ENCODE measurements around the gene ZNF513.

ZNF513 gene

GRCh38 chr2:27390822-27391679 lies 10.5 kb upstream of the ZNF513 start:
- DNase-seq (ENCODE audit: low spot score): no peak

DNA sequence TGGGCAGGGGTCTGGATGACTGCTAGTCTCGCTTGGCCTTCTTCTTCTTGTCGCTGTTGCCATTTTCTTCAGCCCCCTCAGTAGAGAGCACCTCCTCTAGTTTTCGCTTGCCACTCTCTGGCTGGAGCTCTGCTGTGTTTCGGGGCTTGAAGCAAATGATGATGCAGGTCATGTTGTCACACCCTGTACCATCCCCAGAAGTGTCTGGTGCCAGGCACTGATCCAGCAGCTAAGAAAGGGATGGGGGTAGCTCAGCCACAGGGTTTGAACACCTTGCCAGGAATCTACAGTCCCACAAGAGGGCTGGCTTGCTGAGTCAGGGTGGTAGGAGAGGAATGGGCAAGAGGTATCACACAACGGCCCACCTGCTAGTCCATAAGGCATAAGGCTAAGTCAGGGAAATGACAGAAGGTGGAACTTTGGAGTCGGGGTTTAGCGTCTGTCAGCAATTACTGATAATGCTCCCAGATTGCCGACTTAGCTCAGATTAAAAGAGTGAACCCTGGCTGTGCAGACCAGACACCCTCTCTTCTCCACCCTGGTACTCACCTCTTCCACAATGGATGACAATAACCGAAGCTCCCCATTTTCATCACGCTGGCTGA lies 1.1 kb upstream of the ZNF513 start:
- DNase-seq (ENCODE audit: low spot score): peak; percentile 47

DNA sequence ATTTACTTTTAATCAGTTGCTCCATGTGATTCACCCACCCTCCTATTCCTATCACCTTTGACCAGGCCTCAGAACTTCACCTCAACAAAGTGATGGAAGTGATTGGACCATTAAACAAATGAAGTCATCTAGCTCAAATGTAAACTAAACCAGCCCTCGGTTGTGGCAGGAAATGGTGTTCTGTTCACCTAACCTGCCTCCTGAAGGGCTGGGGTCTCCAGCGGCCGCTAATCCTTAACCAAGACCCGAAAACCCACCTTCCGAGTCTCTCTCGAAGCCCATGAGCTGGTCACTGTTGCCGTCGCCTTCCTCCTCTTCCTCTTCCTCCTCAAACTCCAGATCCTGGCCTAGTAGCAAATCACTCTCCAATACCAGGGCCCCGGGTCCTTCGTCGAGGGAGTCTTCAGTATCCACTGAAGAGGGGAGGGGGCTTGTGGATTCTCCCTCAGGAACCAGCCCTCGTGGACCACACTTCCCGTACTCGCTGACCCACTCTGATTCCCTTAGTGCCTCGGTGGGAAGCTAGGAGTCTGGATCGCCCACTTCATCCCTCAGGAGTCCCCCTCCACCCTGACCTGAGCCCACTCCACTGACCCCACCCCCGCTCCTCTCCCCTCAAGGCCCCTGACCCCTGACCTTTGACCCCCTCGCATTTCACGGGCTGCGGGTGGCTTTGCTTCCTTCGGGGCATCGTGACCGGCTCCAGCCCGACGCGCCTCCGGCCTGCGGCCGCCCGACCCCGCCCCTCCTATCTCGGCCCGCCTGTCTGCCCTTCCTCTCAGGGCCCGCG lies 503 bp downstream of the ZNF513 start:
- DNase-seq (ENCODE audit: low spot score): no peak

- no peak for DNase-seq (ENCODE audit: low spot score)
Observed at GRCh38 chr2:27379383-27379835, 1.1 kb downstream of the ZNF513 start.

DNA sequence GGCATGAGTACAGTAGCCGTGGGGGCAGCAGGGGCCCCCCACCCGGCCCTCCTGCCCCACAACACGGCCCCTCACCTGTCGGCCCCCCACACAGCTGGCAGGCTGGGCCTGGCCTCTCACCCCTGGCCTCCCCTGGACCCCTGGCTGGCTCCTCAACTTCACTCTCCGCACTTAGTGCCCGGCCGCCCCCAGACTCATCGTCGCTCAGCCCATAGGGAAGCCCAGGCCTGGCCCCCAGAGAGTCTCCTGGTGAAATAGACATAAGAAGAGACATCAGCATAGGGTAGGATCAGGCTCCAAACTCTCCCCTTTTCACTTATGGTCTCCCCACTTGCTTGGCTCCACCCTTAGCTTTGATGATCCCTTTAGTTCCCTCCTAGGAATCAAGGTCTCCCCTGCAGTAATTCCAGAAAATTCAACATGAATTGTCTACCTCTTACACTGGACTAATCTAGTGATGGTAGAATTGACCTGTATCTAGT lies 1.7 kb downstream of the ZNF513 start:
- DNase-seq (ENCODE audit: low spot score): no peak

DNA sequence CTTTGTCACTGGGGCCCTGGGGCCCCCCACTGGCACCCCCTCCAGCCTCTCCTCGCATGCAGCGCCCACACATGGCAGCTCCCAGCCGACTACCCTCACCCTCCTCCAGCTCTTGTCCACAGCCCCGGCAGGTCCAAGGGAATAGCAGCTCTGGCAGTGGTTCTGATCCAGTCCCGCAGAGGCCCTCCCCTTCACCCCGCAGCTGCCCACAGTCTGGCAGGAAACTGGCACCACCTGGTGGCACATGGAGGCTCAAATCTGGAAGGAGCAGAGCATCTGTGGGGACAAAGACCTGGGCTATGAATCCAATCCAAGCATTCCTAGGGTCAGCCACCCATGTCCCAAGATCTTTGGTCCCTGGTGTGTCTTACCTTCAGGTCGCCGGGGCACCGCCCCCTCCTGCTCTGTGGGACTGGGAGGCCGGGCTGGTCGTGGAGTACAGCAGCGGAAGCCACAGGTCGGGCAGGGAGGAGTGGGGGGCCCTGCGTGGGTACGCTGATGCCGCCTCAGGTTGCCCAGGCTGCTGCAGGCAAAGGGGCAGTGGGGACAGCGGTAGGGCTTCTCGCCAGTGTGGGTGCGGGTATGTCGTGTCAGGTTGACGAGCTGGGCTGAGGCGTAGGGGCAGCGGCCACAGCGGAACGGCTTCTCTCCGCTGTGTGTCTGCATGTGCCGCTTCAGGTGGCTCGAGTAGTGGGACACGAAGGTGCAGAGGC lies 2.3 kb downstream of the ZNF513 start:
- DNase-seq (ENCODE audit: low spot score): no peak

DNA sequence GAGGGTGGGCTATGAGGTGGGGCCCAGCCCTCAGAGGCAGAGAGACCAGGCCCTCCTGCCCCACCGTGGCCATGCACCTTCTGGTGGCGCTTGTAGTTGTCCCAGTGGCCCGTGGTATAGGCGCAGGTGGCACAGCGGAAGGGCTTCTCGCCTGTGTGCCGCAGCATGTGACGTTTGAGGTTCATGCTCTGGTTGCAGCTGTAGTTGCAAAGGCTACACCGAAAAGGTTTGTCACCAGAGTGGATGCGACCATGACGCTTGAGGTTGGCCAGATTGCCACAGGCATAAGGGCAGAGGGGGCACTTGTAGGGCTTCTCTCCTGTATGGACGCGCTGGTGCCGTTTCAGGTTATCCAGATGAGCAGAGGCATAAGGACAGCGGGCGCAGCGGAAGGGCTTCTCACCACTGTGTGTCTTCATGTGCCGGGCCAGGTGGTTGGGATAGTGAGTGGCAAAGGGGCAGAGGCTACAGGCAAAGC lies 2.9 kb downstream of the ZNF513 start:
- no peak for DNase-seq (ENCODE audit: low spot score)

GRCh38 chr2:27376866-27377617 lies 3.5 kb downstream of the ZNF513 start:
- DNase-seq (ENCODE audit: low spot score): no peak

DNA sequence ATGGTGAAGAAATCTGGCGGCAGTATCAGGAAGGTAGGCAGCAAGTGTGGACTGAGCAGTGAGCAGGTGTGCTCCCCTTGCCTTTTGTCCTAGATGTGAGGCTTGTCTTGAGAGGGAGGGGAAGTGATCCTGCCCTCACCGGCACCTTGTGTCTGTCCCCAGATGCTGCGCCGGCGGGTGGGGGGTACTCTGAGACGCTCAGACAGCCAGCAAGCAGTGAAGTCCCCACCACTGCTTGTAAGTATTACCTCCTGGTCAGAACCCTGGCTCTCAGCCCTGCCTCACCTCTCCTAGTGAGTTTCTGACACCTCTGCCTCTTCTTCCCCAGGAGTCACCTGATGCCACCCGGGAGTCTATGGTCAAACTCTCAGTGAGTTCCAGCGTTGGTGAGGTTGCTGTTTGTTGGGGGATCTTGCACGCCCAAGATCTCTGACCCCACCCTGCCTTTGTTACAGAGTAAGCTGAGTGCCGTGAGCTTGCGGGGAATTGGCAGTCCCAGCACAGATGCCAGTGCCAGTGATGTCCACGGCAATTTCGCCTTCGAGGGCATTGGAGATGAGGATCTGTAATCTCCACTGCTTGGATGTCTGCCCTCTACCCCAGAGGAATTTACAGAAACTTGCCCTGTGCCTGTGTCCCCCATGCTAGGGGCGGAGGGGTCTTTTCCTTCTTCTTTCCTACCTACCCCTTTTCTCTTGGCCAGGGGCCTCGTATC lies 4.2 kb downstream of the ZNF513 start:
- DNase-seq (ENCODE audit: low spot score): no peak

- no peak for DNase-seq (ENCODE audit: low spot score)
Observed at GRCh38 chr2:27375513-27376099, 4.9 kb downstream of the ZNF513 start.

DNA sequence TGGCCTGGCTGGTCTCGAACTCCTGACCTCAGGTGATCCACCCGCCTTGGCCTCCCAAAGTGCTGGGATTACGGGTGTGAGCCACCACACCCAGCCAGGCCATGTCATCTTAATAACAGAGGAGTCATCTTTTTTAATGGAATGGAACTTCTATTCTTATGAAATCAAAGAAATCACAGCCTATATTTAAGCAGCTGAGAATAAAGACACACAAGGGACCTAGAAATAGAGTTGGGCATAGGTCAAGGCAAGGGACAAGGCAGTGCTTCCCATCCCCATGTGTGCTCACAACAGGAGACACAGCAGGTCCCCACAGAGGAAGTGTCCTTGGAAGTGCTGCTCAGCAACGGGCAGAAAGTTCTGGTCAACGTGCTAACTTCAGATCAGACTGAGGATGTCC lies 7.0 kb downstream of the ZNF513 start:
- DNase-seq (ENCODE audit: low spot score): no peak

DNA sequence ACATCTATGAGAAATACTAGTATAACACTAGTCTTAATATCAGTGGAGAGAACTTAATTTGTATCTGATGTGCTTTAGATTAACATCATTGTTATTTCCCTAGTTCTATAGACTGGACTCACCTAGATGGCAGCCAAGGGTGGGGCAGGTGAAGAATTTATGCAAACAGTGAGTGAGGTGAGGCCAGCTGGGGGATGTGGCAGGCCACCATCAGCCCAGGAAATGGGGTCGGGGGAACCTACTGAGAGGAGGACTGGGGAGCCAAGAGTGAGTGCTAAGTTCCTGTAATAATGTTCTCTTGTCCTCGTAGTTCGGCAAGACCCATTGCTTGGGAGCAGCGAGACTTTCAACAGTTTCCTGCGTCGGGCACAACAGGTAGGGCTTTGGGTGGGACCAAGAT lies 7.6 kb downstream of the ZNF513 start:
- no peak for DNase-seq (ENCODE audit: low spot score)

DNA sequence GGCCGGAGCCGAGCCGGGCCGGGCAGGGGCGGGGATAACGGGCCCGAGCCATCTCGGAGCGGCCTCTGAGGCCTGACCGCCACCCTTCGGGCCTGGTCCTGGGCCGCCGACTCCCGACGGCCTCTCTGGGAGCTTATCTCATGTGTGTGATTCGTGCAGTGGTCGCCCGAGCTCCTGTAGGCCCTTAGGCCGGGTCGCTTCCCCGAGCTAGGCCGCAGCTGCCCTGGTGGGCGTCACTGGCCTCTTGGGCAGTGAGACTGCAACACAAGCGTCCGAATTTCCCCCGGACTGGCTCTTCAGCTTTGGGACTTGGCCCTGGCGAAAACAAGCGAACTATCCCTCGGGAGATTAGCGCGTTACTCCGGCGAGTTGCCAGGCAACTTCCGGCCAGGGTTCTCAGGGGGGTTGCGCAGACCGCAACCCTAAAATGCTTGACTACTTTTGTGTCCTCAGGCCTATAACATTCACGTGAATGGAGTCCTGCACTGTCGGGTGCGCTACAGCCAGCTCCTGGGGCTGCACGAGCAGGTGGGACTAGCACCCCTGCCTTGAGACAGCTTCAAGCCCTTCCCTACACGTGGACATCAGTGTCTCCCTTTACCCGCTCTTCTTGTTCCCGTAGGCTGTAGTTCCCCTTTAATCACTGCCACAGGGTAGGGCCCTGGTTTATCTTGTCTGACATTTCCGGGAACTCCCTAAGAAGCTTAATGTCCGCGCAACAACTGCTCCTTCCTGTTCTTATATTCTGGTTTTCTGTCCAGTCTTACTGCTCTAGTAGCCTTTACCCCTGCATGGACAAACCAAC lies 9.5 kb downstream of the ZNF513 start:
- no peak for DNase-seq (ENCODE audit: low spot score)

- peak; percentile 100 for DNase-seq (ENCODE audit: low spot score)
Observed at GRCh38 chr2:27370026-27370815, 10.3 kb downstream of the ZNF513 start, which contains the start of the genes EIF2B4 and SNX17. TSS of gene EIF2B4 (minus strand) at chr2:27370338. CDS start at chr2:27370314, 24 bp downstream. TSS of gene SNX17 (plus strand) at chr2:27370616. CDS start at chr2:27370744, 128 bp downstream.

- DNase-seq (ENCODE audit: low spot score): no peak
Observed at GRCh38 chr2:27369471-27370025, 11.0 kb downstream of the ZNF513 start.

DNA sequence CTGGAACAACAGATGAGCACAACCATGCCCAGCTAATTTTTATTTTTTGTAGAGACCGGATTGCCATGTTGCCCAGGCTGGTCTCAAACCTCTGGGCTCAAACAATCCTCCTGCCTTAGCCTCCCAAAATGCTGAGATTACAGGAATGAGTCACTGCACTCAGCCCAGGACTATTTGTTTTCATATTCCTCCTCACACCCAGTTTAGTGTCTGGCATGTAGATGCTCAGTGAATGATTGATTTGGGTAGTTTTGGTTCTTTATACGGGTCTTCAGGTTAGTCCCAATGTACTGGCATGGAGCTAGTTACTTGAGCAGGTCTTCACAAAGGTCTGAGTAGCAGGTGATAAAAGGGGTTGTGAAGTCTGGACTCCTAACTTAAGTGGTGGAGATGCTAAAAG lies 16.6 kb downstream of the ZNF513 start:
- no peak for DNase-seq (ENCODE audit: low spot score)

DNA sequence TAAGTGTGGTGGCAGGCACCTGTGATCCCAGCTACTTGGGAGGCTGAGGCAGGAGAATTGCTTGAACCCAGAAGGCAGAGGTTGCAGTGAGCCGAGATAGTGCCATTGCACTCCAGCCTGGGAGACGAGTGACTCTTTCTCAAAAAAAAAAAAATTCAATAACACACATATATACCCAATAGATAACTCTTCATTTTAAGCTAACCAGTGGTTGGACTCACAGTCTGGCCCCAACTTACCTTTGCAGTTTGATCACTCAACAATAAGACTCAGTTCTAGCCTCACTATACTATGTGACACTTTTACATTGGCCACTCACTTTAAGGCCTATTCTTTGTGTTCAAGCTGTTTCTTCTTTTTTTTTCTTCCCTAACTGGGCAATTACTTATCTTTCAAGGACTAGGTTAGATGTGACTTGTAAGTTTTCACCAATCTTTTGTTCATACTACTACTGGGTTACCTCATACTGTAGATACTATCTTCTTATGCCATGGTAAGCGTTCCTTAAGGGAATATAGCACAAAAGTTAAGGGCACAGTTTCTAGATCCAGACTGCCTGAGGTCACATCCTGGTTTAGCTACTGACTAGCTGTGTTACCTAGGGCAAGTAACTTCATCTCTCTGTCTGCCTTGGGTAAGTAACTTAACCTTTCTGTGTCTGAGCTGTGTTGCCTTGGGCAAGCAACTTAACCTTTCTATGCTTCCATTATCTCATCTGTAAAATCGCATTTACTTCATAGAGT lies 17.7 kb downstream of the ZNF513 start:
- DNase-seq (ENCODE audit: low spot score): no peak
